Measurements from ENCODE around the gene CTNNAL1. TPM values are rescaled to one million over a fixed set of nuclear protein-coding genes. Genes with fewer than 3 reads are reported as not detected.
"Not testable (repeated sequence)": the region's sequence is repeated elsewhere in the genome, so short reads cannot be mapped to it uniquely, and the experiment has no call there.

The CTNNAL1 gene
- polyA plus RNA-seq, 1 donor (not counting 4 experiments of a cell fraction or from before 2014, with no cell fraction given) = 112 TPM

DNA sequence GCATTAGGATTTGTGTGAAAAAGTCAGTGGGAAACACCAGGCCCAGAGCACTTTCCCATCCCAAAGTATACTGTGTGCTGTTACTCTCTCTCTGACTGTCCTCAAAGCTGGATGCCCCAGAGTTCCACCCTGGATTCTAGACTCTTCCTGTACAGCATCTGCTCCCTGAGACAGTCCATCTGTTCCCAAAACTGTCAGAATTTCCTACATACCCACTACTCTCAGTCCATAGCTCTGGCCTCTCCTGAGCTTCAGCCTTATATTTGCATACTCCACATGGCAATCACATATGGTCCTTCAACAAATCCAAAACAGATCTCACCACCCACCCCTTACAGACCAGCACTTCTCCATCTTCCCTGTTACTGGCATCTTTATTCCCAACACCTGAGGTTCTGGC is 88.8 kb downstream of the CTNNAL1 start:
- Histone ChIP-seq H3K4me2 (ENCODE audit: control insufficient read depth, extremely low read depth, insufficient read depth, low read depth, low read length) (no peak overlapping the region), H2AFZ (ENCODE audit: control insufficient read depth, low read length) (no peak overlapping the region), H3K79me2 (ENCODE audit: control insufficient read depth, insufficient read depth, low read length) (no peaks in the 10 kb centered on the region), H3K4me1 (ENCODE audit: control insufficient read depth, extremely low read depth, insufficient read depth, low read length) (no peaks in the 10 kb centered on the region), H3K9me1 (ENCODE audit: control insufficient read depth, extremely low read depth, insufficient read depth, low read length) (no peaks in the 10 kb centered on the region), H3K36me3 (ENCODE audit: control insufficient read depth in 2 of 2, extremely low read depth in 1 of 2, insufficient read depth in 2 of 2, low read length in 2 of 2) (peaks cover 7 to 28% of the 10 kb centered on the region in 2 experiments), H3K9ac (ENCODE audit: control insufficient read depth, extremely low read depth, insufficient read depth, low read length) (no peak overlapping the region), H3K4me3 (ENCODE audit: control insufficient read depth in 2 of 3, extremely low read depth in 1 of 3, insufficient read depth in 2 of 3, low read depth in 1 of 3, low read length in 3 of 3) (no peak overlapping the region), H3K27ac (ENCODE audit: control insufficient read depth, insufficient read depth, low read length) (no peak overlapping the region), H3K27me3 (ENCODE audit: control insufficient read depth, extremely low read depth, insufficient read depth, low read length) (no peaks in the 10 kb centered on the region), H3K9me3 (ENCODE audit: control insufficient read depth, low read depth, low read length) (no peaks in the 10 kb centered on the region), H4K20me1 (ENCODE audit: control insufficient read depth, extremely low read depth, insufficient read depth, low read length) (no peaks in the 10 kb centered on the region)
- dilution Hi-C loops (cut with MboI; ENCODE audit: extremely low pct_ligation_motif_present, low sequenced_read_pairs) = no loop called here
- FAIRE-seq (no peak), DNase-seq (ENCODE audit: low read depth, low spot score) (no peak)
- no peak for TF ChIP-seq EZH2 (IDR thresholded peaks at IDR 0.05; ENCODE audit: low read length)
- TF ChIP-seq, protein P1, sequence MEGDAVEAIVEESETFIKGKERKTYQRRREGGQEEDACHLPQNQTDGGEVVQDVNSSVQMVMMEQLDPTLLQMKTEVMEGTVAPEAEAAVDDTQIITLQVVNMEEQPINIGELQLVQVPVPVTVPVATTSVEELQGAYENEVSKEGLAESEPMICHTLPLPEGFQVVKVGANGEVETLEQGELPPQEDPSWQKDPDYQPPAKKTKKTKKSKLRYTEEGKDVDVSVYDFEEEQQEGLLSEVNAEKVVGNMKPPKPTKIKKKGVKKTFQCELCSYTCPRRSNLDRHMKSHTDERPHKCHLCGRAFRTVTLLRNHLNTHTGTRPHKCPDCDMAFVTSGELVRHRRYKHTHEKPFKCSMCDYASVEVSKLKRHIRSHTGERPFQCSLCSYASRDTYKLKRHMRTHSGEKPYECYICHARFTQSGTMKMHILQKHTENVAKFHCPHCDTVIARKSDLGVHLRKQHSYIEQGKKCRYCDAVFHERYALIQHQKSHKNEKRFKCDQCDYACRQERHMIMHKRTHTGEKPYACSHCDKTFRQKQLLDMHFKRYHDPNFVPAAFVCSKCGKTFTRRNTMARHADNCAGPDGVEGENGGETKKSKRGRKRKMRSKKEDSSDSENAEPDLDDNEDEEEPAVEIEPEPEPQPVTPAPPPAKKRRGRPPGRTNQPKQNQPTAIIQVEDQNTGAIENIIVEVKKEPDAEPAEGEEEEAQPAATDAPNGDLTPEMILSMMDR (optimal IDR thresholded peaks at IDR 0.05 in 1 of 3, IDR thresholded peaks at IDR 0.05 in 1 of 3, conservative IDR thresholded peaks at IDR 0.05 in 1 of 3; ENCODE audit: extremely low read depth in 1 of 3, insufficient read depth in 2 of 3, low read length in 3 of 3) = no peak

DNA sequence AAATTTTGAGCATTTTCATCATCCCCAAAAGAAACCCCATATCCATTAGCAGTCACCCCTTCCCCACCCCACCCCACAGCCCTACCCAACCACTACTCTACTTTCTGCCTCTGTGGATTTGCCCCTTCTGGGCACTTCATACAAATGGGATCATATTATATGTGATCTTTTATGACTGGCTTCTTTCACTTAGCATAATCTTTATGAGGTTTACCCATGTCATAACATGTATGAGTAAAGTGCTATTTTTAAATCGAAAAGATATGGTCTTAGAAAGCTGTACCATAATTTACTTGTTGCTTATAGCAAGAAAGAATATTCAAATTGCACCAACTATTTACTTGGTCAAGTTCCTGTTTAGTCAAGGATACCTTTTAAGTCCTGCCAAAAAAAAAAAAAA is 92.1 kb downstream of the CTNNAL1 start:
- H2AFZ ChIP-seq (ENCODE audit: control insufficient read depth, low read length) = no peak overlapping the region
- TF ChIP-seq, protein P1 (optimal IDR thresholded peaks at IDR 0.05 in 1 of 3, IDR thresholded peaks at IDR 0.05 in 1 of 3, conservative IDR thresholded peaks at IDR 0.05 in 1 of 3; ENCODE audit: extremely low read depth in 1 of 3, insufficient read depth in 2 of 3, low read length in 3 of 3) = no peak
- no peak for TF ChIP-seq EZH2 (IDR thresholded peaks at IDR 0.05; ENCODE audit: low read length)
- no peak overlapping the region for H3K4me2 ChIP-seq (ENCODE audit: control insufficient read depth, extremely low read depth, insufficient read depth, low read depth, low read length)
- no peak for DNase-seq (ENCODE audit: low read depth, low spot score)
- FAIRE-seq = no peak
- no peaks in the 10 kb centered on the region for H3K79me2 ChIP-seq (ENCODE audit: control insufficient read depth, insufficient read depth, low read length)
- H3K9me1 ChIP-seq (ENCODE audit: control insufficient read depth, extremely low read depth, insufficient read depth, low read length) = no peaks in the 10 kb centered on the region
- H3K9me3 ChIP-seq (ENCODE audit: control insufficient read depth, low read depth, low read length) = no peaks in the 10 kb centered on the region
- no peak overlapping the region for H3K27ac ChIP-seq (ENCODE audit: control insufficient read depth, insufficient read depth, low read length)
- no peaks in the 10 kb centered on the region for H3K4me1 ChIP-seq (ENCODE audit: control insufficient read depth, extremely low read depth, insufficient read depth, low read length)
- dilution Hi-C loops (cut with MboI; ENCODE audit: extremely low pct_ligation_motif_present, low sequenced_read_pairs) = no loop called here
- H3K9ac ChIP-seq (ENCODE audit: control insufficient read depth, extremely low read depth, insufficient read depth, low read length) = no peak overlapping the region
- no peaks in the 10 kb centered on the region for H4K20me1 ChIP-seq (ENCODE audit: control insufficient read depth, extremely low read depth, insufficient read depth, low read length)
- peaks cover 6 to 20% of the 10 kb centered on the region in 2 experiments for H3K36me3 ChIP-seq (ENCODE audit: control insufficient read depth in 2 of 2, extremely low read depth in 1 of 2, insufficient read depth in 2 of 2, low read length in 2 of 2)
- H3K27me3 ChIP-seq (ENCODE audit: control insufficient read depth, extremely low read depth, insufficient read depth, low read length) = no peaks in the 10 kb centered on the region
- H3K4me3 ChIP-seq (ENCODE audit: control insufficient read depth in 2 of 3, extremely low read depth in 1 of 3, insufficient read depth in 2 of 3, low read depth in 1 of 3, low read length in 3 of 3) = no peak overlapping the region

- H3K4me3 ChIP-seq (ENCODE audit: control insufficient read depth in 2 of 3, extremely low read depth in 1 of 3, insufficient read depth in 2 of 3, low read depth in 1 of 3, low read length in 3 of 3); H3K27ac ChIP-seq (ENCODE audit: control insufficient read depth, insufficient read depth, low read length); H3K9ac ChIP-seq (ENCODE audit: control insufficient read depth, extremely low read depth, insufficient read depth, low read length); H2AFZ ChIP-seq (ENCODE audit: control insufficient read depth, low read length); dilution Hi-C loops (cut with MboI; ENCODE audit: extremely low pct_ligation_motif_present, low sequenced_read_pairs); H3K9me3 ChIP-seq (ENCODE audit: control insufficient read depth, low read depth, low read length); H3K27me3 ChIP-seq (ENCODE audit: control insufficient read depth, extremely low read depth, insufficient read depth, low read length); FAIRE-seq; DNase-seq (ENCODE audit: low read depth, low spot score); H3K9me1 ChIP-seq (ENCODE audit: control insufficient read depth, extremely low read depth, insufficient read depth, low read length); H3K4me1 ChIP-seq (ENCODE audit: control insufficient read depth, extremely low read depth, insufficient read depth, low read length); H3K79me2 ChIP-seq (ENCODE audit: control insufficient read depth, insufficient read depth, low read length); H4K20me1 ChIP-seq (ENCODE audit: control insufficient read depth, extremely low read depth, insufficient read depth, low read length); H3K4me2 ChIP-seq (ENCODE audit: control insufficient read depth, extremely low read depth, insufficient read depth, low read depth, low read length): not testable (repeated sequence)
- H3K36me3 ChIP-seq (ENCODE audit: control insufficient read depth in 2 of 2, extremely low read depth in 1 of 2, insufficient read depth in 2 of 2, low read length in 2 of 2) = peaks cover 13 to 19% of the 10 kb centered on the region in 2 experiments
Measured at GRCh38 chr9:108920401-108920800, 92.9 kb downstream of the CTNNAL1 start.
